Neural cell (in vitro differentiated cells): ENCODE data around the gene SHB.

ENCODE experiments used
- POLR2AphosphoS5 ChIP-seq: IDR thresholded peaks from 2 replicates; pipeline ENCODE4 v1.6.1; 2012
- TF ChIP-seq, protein P1 (sequence below): fragments of 450-650 bp; IDR thresholded peaks from 2 replicates; pipeline ENCODE4 v1.5.1; 2014; ENCODE audit warnings: antibody characterized with exemption, mild to moderate bottlenecking, moderate library complexity; ENCODE audit not compliant: poor library complexity, severe bottlenecking

DNA sequence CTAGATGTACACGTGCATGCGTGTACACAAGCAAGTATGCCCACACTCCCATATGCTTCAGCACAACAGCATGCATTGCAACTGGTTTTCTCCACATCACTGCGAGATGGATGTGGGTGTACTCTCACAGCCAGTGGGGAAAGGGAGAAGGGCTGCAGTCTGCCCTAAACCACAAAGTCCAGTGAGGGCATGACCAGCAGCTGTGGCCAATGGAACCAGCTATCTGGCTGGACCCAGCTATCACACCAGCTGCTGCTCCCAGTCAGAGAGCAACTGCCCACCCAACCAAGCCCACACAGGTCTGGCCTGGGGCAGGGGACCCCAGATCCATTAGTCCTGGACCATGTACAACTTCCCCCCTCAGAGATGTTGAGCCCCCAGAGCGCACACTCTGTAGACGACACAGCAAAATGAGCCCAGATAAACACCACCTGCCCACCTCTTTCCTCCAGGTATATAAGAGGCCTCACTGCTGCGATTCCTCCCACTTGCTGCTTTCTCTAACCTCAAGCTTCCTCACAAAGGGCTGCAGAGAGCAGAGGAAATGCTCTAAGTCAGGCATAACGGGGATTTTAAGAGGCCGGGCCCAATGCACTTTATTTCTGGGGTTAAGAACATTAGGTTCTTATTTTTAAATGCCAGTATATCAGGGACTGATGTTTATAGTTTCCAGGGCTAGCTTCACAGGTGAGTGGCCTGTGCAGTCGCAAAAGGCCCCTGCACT, 39.0 kb downstream of the SHB start:
- no peak for TF ChIP-seq POLR2AphosphoS5
- TF ChIP-seq, protein P1, sequence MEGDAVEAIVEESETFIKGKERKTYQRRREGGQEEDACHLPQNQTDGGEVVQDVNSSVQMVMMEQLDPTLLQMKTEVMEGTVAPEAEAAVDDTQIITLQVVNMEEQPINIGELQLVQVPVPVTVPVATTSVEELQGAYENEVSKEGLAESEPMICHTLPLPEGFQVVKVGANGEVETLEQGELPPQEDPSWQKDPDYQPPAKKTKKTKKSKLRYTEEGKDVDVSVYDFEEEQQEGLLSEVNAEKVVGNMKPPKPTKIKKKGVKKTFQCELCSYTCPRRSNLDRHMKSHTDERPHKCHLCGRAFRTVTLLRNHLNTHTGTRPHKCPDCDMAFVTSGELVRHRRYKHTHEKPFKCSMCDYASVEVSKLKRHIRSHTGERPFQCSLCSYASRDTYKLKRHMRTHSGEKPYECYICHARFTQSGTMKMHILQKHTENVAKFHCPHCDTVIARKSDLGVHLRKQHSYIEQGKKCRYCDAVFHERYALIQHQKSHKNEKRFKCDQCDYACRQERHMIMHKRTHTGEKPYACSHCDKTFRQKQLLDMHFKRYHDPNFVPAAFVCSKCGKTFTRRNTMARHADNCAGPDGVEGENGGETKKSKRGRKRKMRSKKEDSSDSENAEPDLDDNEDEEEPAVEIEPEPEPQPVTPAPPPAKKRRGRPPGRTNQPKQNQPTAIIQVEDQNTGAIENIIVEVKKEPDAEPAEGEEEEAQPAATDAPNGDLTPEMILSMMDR = no peak
